H9 (cell line): ENCODE results near the gene MAP6. TPM values are rescaled to one million over a fixed set of nuclear protein-coding genes. Genes with fewer than 3 reads are reported as not detected.

ENCODE experiments used
- DNase-seq: peaks from one replicate; pipeline ENCODE4 v3.0.0-alpha.2; 2017
- H2AFZ ChIP-seq: one replicate; pipeline ENCODE4 v1.6.1; 2013; ENCODE audit warnings: mild to moderate bottlenecking, low read length, control low read depth, moderate library complexity
- H2AK5ac ChIP-seq: 2 replicates; pipeline ENCODE4 v1.6.1; 2013; ENCODE audit warnings: low read length, control low read depth, mixed read lengths; ENCODE audit not compliant: insufficient read length
- H2BK120ac ChIP-seq: one replicate; pipeline ENCODE4 v1.6.1; 2013; ENCODE audit warnings: low read depth, mild to moderate bottlenecking, low read length, control low read depth, inconsistent platforms; ENCODE audit not compliant: poor library complexity, severe bottlenecking
- H2BK12ac ChIP-seq: 2 replicates; pipeline ENCODE4 v1.6.1; 2013; ENCODE audit warnings: low read length, control low read depth, mixed read lengths, low read depth; ENCODE audit not compliant: insufficient read length
- H2BK15ac ChIP-seq: 2 replicates; pipeline ENCODE4 v1.6.1; 2013; ENCODE audit warnings: low read depth, low read length, control low read depth
- H2BK20ac ChIP-seq: one replicate; pipeline ENCODE4 v1.6.1; 2013; ENCODE audit warnings: low read depth, mild to moderate bottlenecking, low read length, control low read depth, inconsistent platforms; ENCODE audit not compliant: poor library complexity, severe bottlenecking
- H2BK5ac ChIP-seq: 2 replicates; pipeline ENCODE4 v1.6.1; 2013; ENCODE audit warnings: low read length, control low read depth, mixed read lengths; ENCODE audit not compliant: insufficient read length
- H3K14ac ChIP-seq: 2 replicates; pipeline ENCODE4 v1.6.1; 2013; ENCODE audit warnings: low read length, control low read depth; ENCODE audit not compliant: insufficient read depth
- H3K18ac ChIP-seq: 2 replicates; pipeline ENCODE4 v1.6.1; 2013; ENCODE audit warnings: low read depth, mild to moderate bottlenecking, mixed read lengths, low read length, control low read depth; ENCODE audit not compliant: insufficient read length
- H3K23ac ChIP-seq: 2 replicates; pipeline ENCODE4 v1.6.1; 2013; ENCODE audit warnings: low read length, control low read depth, mixed read lengths, low read depth; ENCODE audit not compliant: insufficient read length
- H3K23me2 ChIP-seq: 2 replicates; pipeline ENCODE4 v1.6.1; 2013; ENCODE audit warnings: low read depth, mild to moderate bottlenecking, mixed read lengths, low read length, control low read depth; ENCODE audit not compliant: insufficient read length, poor library complexity, severe bottlenecking
- H3K27ac ChIP-seq: 2 replicates; pipeline ENCODE4 v1.5.1; 2013; ENCODE audit warnings: low read length, control low read depth, mixed read lengths, low read depth; ENCODE audit not compliant: insufficient read length
- H3K27me3 ChIP-seq: 2 replicates; pipeline ENCODE4 v1.6.1; 2013; ENCODE audit warnings: low read length, control low read depth, inconsistent platforms; ENCODE audit not compliant: insufficient read depth
- H3K4ac ChIP-seq: 2 replicates; pipeline ENCODE4 v1.6.1; 2013; ENCODE audit warnings: low read depth, mild to moderate bottlenecking, control low read depth, inconsistent platforms, low read length, moderate library complexity
- H3K4me1 ChIP-seq: 2 replicates; pipeline ENCODE4 v1.6.1; 2013; ENCODE audit warnings: low read length, control low read depth, inconsistent platforms; ENCODE audit not compliant: insufficient read depth
- H3K4me2 ChIP-seq: 2 replicates; pipeline ENCODE4 v1.6.1; 2013; ENCODE audit warnings: low read length, control low read depth, mixed read lengths; ENCODE audit not compliant: insufficient read length, insufficient read depth
- H3K56ac ChIP-seq: 2 replicates; pipeline ENCODE4 v1.6.1; 2013; ENCODE audit warnings: low read depth, mild to moderate bottlenecking, mixed read lengths, low read length, control low read depth; ENCODE audit not compliant: insufficient read length
- H3K79me1 ChIP-seq: 2 replicates; pipeline ENCODE4 v1.6.1; 2013; ENCODE audit warnings: low read depth, mild to moderate bottlenecking, moderate library complexity, low read length, control low read depth, inconsistent platforms; ENCODE audit not compliant: insufficient read depth, poor library complexity, severe bottlenecking
- H3K79me2 ChIP-seq: 2 replicates; pipeline ENCODE4 v1.6.1; 2013; ENCODE audit warnings: low read length, control low read depth, inconsistent platforms; ENCODE audit not compliant: insufficient read depth
- H3K9ac ChIP-seq: 2 replicates; pipeline ENCODE4 v1.6.1; 2013; ENCODE audit warnings: low read length, control low read depth, mixed read lengths; ENCODE audit not compliant: insufficient read length; ENCODE audit errors: extremely low read depth
- H3K9me3 ChIP-seq: one replicate; pipeline ENCODE4 v1.6.1; 2013; ENCODE audit warnings: low read depth, low read length, inconsistent platforms; ENCODE audit not compliant: control insufficient read depth
- H3T11ph ChIP-seq: one replicate; pipeline ENCODE4 v1.6.1; 2013; ENCODE audit warnings: mild to moderate bottlenecking, low read length, control low read depth, inconsistent platforms
- H4K20me1 ChIP-seq: one replicate; pipeline ENCODE4 v1.6.1; 2013; ENCODE audit not compliant: control insufficient read depth, insufficient read length, insufficient read depth
- H4K5ac ChIP-seq: 2 replicates; pipeline ENCODE4 v1.6.1; 2013; ENCODE audit warnings: low read depth, mild to moderate bottlenecking, mixed read lengths, low read length, control low read depth; ENCODE audit not compliant: insufficient read length
- H4K8ac ChIP-seq: replicated peaks from 2 replicates; pipeline ENCODE4 v1.6.1; 2013; ENCODE audit warnings: low read length, control low read depth, mixed read lengths, low read depth; ENCODE audit not compliant: insufficient read length
- H4K91ac ChIP-seq: 2 replicates; pipeline ENCODE4 v1.6.1; 2013; ENCODE audit warnings: low read depth, mild to moderate bottlenecking, moderate library complexity, mixed read lengths, low read length, control low read depth; ENCODE audit not compliant: insufficient read length
- H3K27ac Mint-ChIP-seq, 3 experiments: 2 replicates in 2 of 3; 3 replicates in 1 of 3; pipeline ENCODE4 v1.8.0; 2020 to 2021; ENCODE audit warnings: mixed read lengths in 3 of 3, mild to moderate bottlenecking in 1 of 3, moderate library complexity in 1 of 3
- H3K27me3 Mint-ChIP-seq: 2 replicates; pipeline ENCODE4 v1.8.0; 2021; ENCODE audit warnings: low read depth, mild to moderate bottlenecking, moderate library complexity, mixed read lengths
- H3K36me3 Mint-ChIP-seq, 3 experiments: 2 replicates in 2 of 3; 3 replicates in 1 of 3; pipeline ENCODE4 v1.8.0; 2020 to 2021; ENCODE audit warnings: low read depth in 3 of 3, mixed read lengths in 3 of 3; ENCODE audit not compliant: insufficient read depth in 1 of 3
- H3K4me1 Mint-ChIP-seq, 2 experiments: 2 replicates each; pipeline ENCODE4 v1.8.0; 2020; ENCODE audit warnings: mixed read lengths in 2 of 2
- H3K4me3 Mint-ChIP-seq, 2 experiments: 2 replicates in 1 of 2; 3 replicates in 1 of 2; pipeline ENCODE4 v1.8.0; 2020 to 2021; ENCODE audit warnings: mild to moderate bottlenecking in 2 of 2, mixed read lengths in 2 of 2, moderate library complexity in 1 of 2
- H3K9me3 Mint-ChIP-seq, 2 experiments: 2 replicates in 1 of 2; 3 replicates in 1 of 2; pipeline ENCODE4 v1.8.0; 2020; ENCODE audit warnings: mild to moderate bottlenecking in 2 of 2, mixed read lengths in 2 of 2, moderate library complexity in 1 of 2
- whole genome bisulfite sequencing: extraction: QIAGEN DNeasy Blood & Tissue Kit; methylation state at CpG from one replicate; pipeline ENCODE4 v1.1.7; 2013; ENCODE audit warnings: missing lambda C conversion rate, low lambda C conversion rate, mixed read lengths; ENCODE audit not compliant: insufficient read length; ENCODE audit errors: extremely low coverage; 5-methylcytosine and 5-hydroxymethylcytosine counted together
- total RNA-seq: library from RNA; stranded (reverse); gene quantifications from 2 replicates; pipeline ENCODE4 v1.2.1, GENCODE V29; 2021
- TF ChIP-seq, protein P1 (sequence below): fragments of 200-600 bp; sonication (generic); conservative IDR thresholded peaks from 3 replicates; pipeline ENCODE4 v1.8.0; 2021; ENCODE audit warnings: antibody characterized with exemption, mild to moderate bottlenecking

MAP6 gene
- total RNA-seq, 1 experiment from 2014 or later, result 0.77 TPM

DNA sequence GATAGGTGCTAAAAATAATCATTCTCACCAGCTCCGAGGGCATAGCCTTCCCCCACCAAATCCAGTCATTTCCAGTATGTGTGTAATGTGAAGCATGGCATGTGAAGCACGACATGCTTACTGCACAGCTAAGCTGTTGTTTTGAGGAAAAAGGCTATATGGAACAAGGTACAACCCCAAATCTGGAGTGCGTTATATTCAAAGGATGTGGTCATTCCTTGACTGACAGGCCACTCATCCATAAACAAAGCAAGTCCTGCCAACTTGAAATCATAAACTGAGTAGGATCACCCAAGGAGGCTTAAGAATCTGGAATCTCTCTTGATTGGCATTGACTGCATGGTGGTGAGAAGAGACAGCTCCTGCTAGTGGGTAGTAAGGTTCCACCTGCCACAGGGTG is 3.7 kb downstream of the MAP6 start:
- Histone ChIP-seq H2BK15ac (no peak overlapping the region), H3K79me2 (no peaks in the 10 kb centered on the region), H4K20me1 (no peaks in the 10 kb centered on the region), H3T11ph (no peak overlapping the region), H2AFZ (no peak overlapping the region), H3K23ac (no peak overlapping the region), H3K27me3 (peaks cover 40% of the 10 kb centered on the region), H2BK120ac (no peak overlapping the region), H3K4me2 (no peak overlapping the region), H3K4ac (no peak overlapping the region), H3K9me3 (no peaks in the 10 kb centered on the region), H3K79me1 (no peaks in the 10 kb centered on the region), H4K91ac (no peak overlapping the region), H3K18ac (no peak overlapping the region), H2AK5ac (no peak overlapping the region), H2BK12ac (no peak overlapping the region), H3K9ac (no peak overlapping the region), H3K27ac (no peak overlapping the region), H2BK5ac (no peak overlapping the region), H3K23me2 (peaks cover 11% of the 10 kb centered on the region), H4K5ac (no peak overlapping the region), H3K14ac (no peak overlapping the region), H2BK20ac (no peak overlapping the region), H3K4me1 (peaks cover 7% of the 10 kb centered on the region; the same call in 1 of the 2 replicates), H4K8ac (no peak overlapping the region), H3K56ac (no peak overlapping the region)
- Mint-ChIP-seq H3K27ac (no peak overlapping the region), H3K4me1 (peaks cover 40 to 54% of the 10 kb centered on the region in 2 experiments), H3K4me3 (no peak overlapping the region), H3K9me3 (no peaks in the 10 kb centered on the region; a peak in 2 of 5 replicates), H3K27me3 (peaks cover 56% of the 10 kb centered on the region), H3K36me3 (no peaks in the 10 kb centered on the region; a peak in 2 of 7 replicates)
- no peak for DNase-seq
- TF ChIP-seq, protein P1, sequence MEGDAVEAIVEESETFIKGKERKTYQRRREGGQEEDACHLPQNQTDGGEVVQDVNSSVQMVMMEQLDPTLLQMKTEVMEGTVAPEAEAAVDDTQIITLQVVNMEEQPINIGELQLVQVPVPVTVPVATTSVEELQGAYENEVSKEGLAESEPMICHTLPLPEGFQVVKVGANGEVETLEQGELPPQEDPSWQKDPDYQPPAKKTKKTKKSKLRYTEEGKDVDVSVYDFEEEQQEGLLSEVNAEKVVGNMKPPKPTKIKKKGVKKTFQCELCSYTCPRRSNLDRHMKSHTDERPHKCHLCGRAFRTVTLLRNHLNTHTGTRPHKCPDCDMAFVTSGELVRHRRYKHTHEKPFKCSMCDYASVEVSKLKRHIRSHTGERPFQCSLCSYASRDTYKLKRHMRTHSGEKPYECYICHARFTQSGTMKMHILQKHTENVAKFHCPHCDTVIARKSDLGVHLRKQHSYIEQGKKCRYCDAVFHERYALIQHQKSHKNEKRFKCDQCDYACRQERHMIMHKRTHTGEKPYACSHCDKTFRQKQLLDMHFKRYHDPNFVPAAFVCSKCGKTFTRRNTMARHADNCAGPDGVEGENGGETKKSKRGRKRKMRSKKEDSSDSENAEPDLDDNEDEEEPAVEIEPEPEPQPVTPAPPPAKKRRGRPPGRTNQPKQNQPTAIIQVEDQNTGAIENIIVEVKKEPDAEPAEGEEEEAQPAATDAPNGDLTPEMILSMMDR, result no peak
- WGBS, result no CpG with 5 or more reads among the region's 3 CpGs
